GM12878 (cell line): ENCODE measurements around the gene ZNF496.

Experiments used
- EP300 ChIP-seq, 2 experiments: fragments of 150-350 bp in 1 of 2; IDR thresholded peaks; 2 replicates each; pipeline ENCODE4 v1.6.1; 2011 to 2012; ENCODE audit warnings: low read depth in 2 of 2, low read length in 2 of 2, borderline replicate concordance in 1 of 2, improper control_type of control experiment in 1 of 2, inconsistent platforms in 1 of 2; ENCODE audit not compliant: control insufficient read depth in 1 of 2
- MYC ChIP-seq: IDR thresholded peaks from 2 replicates; pipeline ENCODE4 v1.6.1; 2011; ENCODE audit warnings: mild to moderate bottlenecking, low read length, moderate library complexity, inconsistent platforms; ENCODE audit not compliant: insufficient read depth, insufficient replicate concordance, insufficient read length, severe bottlenecking
- RAD21 ChIP-seq: IDR thresholded peaks from 2 replicates; pipeline ENCODE4 v1.6.1; 2011; ENCODE audit warnings: mild to moderate bottlenecking, low read depth, low read length, moderate library complexity; ENCODE audit not compliant: insufficient read depth
- SUPT20H ChIP-seq: IDR thresholded peaks from 2 replicates; pipeline ENCODE4 v1.6.1; 2011; ENCODE audit warnings: low read depth, mild to moderate bottlenecking, low read length, moderate library complexity, borderline replicate concordance; ENCODE audit not compliant: control insufficient read depth
- TF ChIP-seq, protein P1 (sequence below), 3 experiments: IDR thresholded peaks in 2 of 3; conservative IDR thresholded peaks in 1 of 3; 2 replicates each; pipeline ENCODE4 v1.5.1; 2011; ENCODE audit warnings: low read depth in 3 of 3, low read length in 3 of 3, mild to moderate bottlenecking in 3 of 3, control low read depth in 2 of 3, moderate library complexity in 2 of 3, inconsistent platforms in 1 of 3, mixed read lengths in 1 of 3; ENCODE audit not compliant: control insufficient read depth in 2 of 3, insufficient read depth in 1 of 3; ENCODE audit errors: extremely low read depth in 1 of 3

DNA sequence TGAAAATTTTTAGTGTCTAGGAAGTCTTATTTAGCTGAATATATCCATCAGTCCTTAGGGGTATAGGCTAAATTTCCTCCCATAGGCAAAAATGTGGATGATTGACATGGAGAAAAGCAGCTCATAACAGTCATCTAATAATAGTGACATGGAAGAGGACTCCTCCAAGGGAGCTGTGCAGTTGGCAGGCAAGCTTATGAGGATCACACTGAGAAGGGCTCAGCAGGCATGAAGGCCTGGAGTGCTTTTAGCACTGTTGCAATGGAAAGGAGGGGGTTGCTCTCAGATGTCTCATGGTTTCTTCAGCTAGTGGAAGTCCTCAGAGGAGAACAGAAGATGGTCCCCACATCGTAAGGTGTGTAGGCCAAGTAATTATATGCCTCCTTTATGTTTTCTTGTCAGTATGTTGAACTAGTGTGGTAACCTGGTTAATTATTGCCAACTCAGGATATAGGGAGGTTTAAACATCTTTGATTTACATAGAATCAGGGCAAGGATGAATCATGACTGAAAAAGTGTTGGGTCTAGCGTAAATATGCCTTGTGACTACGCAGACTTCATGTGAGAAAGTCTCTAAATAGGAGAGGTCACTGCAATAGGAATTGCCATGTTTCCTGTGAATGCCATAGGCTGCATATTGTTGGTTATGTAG lies 56.9 kb downstream of the ZNF496 start:
- TF ChIP-seq EP300 (IDR thresholded peaks at IDR 0.05; ENCODE audit: borderline replicate concordance in 1 of 2, control insufficient read depth in 1 of 2, low read depth in 2 of 2, low read length in 2 of 2) (no peak), SUPT20H (no peak), MYC (no peak), RAD21 (no peak)
- TF ChIP-seq, protein P1, sequence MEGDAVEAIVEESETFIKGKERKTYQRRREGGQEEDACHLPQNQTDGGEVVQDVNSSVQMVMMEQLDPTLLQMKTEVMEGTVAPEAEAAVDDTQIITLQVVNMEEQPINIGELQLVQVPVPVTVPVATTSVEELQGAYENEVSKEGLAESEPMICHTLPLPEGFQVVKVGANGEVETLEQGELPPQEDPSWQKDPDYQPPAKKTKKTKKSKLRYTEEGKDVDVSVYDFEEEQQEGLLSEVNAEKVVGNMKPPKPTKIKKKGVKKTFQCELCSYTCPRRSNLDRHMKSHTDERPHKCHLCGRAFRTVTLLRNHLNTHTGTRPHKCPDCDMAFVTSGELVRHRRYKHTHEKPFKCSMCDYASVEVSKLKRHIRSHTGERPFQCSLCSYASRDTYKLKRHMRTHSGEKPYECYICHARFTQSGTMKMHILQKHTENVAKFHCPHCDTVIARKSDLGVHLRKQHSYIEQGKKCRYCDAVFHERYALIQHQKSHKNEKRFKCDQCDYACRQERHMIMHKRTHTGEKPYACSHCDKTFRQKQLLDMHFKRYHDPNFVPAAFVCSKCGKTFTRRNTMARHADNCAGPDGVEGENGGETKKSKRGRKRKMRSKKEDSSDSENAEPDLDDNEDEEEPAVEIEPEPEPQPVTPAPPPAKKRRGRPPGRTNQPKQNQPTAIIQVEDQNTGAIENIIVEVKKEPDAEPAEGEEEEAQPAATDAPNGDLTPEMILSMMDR (IDR thresholded peaks at IDR 0.05 in 2 of 3, conservative IDR thresholded peaks at IDR 0.05 in 1 of 3; ENCODE audit: control insufficient read depth in 2 of 3, extremely low read depth in 1 of 3, insufficient read depth in 1 of 3, low read depth in 3 of 3, low read length in 3 of 3): no peak
